ENCODE data around the gene PREX1. TPM values are rescaled to one million over a fixed set of nuclear protein-coding genes. Genes with fewer than 3 reads are reported as not detected.

The PREX1 gene
- total RNA-seq, 1 experiment from 2014 or later: 20.0 TPM

DNA sequence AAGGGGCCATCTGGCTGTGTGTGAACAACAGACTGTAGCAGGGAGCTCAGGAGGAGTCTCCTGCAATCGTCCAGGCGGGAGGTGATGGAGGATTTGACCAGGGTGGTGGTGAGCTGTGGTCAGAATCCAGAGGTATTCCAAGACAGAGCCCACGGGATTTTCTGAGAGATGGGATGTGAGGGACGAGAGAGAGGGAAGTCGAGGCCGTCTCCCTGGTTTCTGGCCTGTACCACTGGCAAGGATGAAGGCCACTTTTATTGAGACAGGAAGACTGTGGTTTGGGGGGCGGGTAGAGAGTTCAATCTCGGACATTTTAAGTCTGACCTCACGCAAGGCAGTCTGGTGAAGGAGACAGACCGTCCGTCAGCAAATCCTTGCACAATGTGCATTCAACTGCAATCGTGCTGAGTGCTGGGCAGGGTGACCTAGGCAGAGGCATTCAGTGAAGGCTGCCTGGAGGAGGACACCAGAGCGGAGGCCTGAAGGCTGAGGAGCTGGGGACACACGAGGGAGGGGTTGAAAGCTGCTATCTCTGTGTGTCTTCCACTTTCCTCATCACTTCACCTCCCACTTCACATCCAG is 53.9 kb downstream of the PREX1 start:
- H3K9me3 ChIP-seq (ENCODE audit: control insufficient read depth, insufficient read depth, low read depth, low read length): no peaks in the 10 kb centered on the region
- H3K27ac ChIP-seq (ENCODE audit: low read length): no peak overlapping the region
- POLR2A ChIA-PET: no interaction called here
- H3K27me3 ChIP-seq (ENCODE audit: control insufficient read depth, insufficient read depth, low read length): no peaks in the 10 kb centered on the region
- peaks cover 5% of the 10 kb centered on the region; the same call in 1 of the 2 replicates for H3K4me1 ChIP-seq (ENCODE audit: control insufficient read depth, insufficient read depth, low read length)
- no peak overlapping the region for H3K4me3 ChIP-seq (ENCODE audit: low read depth in 2 of 2, low read length in 2 of 2)
- in situ Hi-C loops (cut with HindIII; ENCODE audit: low pct_unique_long_range_greater_than_20kb, low sequenced_read_pairs) (no loop called here), intact Hi-C loops (cut with micrococcal nuclease; ENCODE audit: unreplicated experiment) (no loop called here)
- no peaks in the 10 kb centered on the region for H3K36me3 ChIP-seq (ENCODE audit: control insufficient read depth, insufficient read depth, low read length)
- ATAC-seq (no peak), DNase-seq (ENCODE audit: low read depth, low spot score) (no peak)
- CTCF ChIA-PET: interaction anchor here (0.6 kb wide), 1 partner anchor 74 kb away, joined by 4 read pairs; no protein-coding TSS in a partner anchor
- no TSS peak for BruUV-seq (replicated peaks)
- TF ChIP-seq, protein P1, sequence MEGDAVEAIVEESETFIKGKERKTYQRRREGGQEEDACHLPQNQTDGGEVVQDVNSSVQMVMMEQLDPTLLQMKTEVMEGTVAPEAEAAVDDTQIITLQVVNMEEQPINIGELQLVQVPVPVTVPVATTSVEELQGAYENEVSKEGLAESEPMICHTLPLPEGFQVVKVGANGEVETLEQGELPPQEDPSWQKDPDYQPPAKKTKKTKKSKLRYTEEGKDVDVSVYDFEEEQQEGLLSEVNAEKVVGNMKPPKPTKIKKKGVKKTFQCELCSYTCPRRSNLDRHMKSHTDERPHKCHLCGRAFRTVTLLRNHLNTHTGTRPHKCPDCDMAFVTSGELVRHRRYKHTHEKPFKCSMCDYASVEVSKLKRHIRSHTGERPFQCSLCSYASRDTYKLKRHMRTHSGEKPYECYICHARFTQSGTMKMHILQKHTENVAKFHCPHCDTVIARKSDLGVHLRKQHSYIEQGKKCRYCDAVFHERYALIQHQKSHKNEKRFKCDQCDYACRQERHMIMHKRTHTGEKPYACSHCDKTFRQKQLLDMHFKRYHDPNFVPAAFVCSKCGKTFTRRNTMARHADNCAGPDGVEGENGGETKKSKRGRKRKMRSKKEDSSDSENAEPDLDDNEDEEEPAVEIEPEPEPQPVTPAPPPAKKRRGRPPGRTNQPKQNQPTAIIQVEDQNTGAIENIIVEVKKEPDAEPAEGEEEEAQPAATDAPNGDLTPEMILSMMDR (IDR thresholded peaks at IDR 0.05): no peak
- TF ChIP-seq POLR2AphosphoS5 (IDR thresholded peaks at IDR 0.05; ENCODE audit: low read depth, low read length) (no peak), REST (IDR thresholded peaks at IDR 0.05; ENCODE audit: insufficient read depth in 1 of 2, low read depth in 2 of 2, low read length in 1 of 2) (no peak), SIN3A (IDR thresholded peaks at IDR 0.05; ENCODE audit: borderline replicate concordance, insufficient read depth, low read depth, low read length) (no peak), TCF7L2 (IDR thresholded peaks at IDR 0.05; ENCODE audit: low read depth, low read length) (no peak)

DNA sequence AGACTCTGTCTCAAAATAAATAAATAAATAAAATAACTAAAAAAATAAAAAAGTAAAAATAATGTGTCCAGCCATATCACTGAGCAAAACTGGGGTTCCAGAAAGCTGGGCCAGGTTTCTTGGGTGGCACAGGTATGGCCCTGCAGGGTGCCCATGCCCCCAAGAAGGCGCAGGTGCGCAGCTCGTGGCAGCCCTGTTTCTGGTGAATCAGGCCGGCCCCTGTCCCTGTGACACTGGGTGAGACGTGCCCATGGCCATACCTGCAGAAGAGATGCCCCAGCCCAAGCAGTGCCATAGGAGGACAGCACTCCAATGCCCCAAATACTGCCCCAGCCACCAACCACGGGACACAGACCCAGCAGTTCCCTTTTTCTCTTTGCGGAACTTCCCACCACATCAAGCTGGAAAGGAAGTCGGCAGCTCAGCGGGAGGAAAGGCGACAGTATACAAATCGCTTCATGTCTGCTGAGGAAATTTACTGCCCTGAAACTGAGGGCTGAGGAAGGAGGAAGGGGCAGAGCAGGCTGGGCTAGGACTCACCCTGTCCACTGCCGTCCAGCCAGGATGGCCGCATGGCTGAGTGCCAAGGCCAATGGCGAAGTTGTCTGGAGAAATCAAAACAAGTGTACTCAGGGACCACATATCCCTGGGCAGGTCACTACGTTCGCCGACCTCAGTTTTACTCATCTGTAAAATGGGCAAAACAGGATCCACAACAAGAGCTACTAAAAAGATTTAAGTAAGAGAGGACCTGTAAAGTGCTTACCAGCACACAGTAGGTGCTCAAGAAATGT is 55.4 kb downstream of the PREX1 start:
- H3K36me3 ChIP-seq (ENCODE audit: control insufficient read depth, insufficient read depth, low read length): no peaks in the 10 kb centered on the region
- in situ Hi-C loops (cut with HindIII; ENCODE audit: low pct_unique_long_range_greater_than_20kb, low sequenced_read_pairs) (no loop called here), intact Hi-C loops (cut with micrococcal nuclease; ENCODE audit: unreplicated experiment) (no loop called here)
- POLR2A ChIA-PET: no interaction called here
- no peaks in the 10 kb centered on the region for H3K27me3 ChIP-seq (ENCODE audit: control insufficient read depth, insufficient read depth, low read length)
- H3K9me3 ChIP-seq (ENCODE audit: control insufficient read depth, insufficient read depth, low read depth, low read length): no peaks in the 10 kb centered on the region
- DNase-seq (ENCODE audit: low read depth, low spot score): no peak
- H3K27ac ChIP-seq (ENCODE audit: low read length): no peak overlapping the region
- ATAC-seq: no peak
- peaks cover 5% of the 10 kb centered on the region; the same call in 1 of the 2 replicates for H3K4me1 ChIP-seq (ENCODE audit: control insufficient read depth, insufficient read depth, low read length)
- H3K4me3 ChIP-seq (ENCODE audit: low read depth in 2 of 2, low read length in 2 of 2): no peak overlapping the region
- CTCF ChIA-PET: no interaction called here
- no TSS peak for BruUV-seq (replicated peaks)
- TF ChIP-seq POLR2AphosphoS5 (IDR thresholded peaks at IDR 0.05; ENCODE audit: low read depth, low read length) (no peak), SIN3A (IDR thresholded peaks at IDR 0.05; ENCODE audit: borderline replicate concordance, insufficient read depth, low read depth, low read length) (no peak), TCF7L2 (IDR thresholded peaks at IDR 0.05; ENCODE audit: low read depth, low read length) (no peak), REST (IDR thresholded peaks at IDR 0.05; ENCODE audit: insufficient read depth in 1 of 2, low read depth in 2 of 2, low read length in 1 of 2) (no peak)
- TF ChIP-seq, protein P1 (IDR thresholded peaks at IDR 0.05): no peak

Data from Panc1 (cell line).